OCI-LY3 (cell line): ENCODE data around the gene NT5C3A.
"Not testable (repeated sequence)": the region's sequence is repeated elsewhere in the genome, so short reads cannot be mapped to it uniquely, and the experiment has no call there.

ENCODE experiments used
- EZH2phosphoT487 ChIP-seq: fragments of 200-600 bp; shearing (Covaris generic); IDR thresholded peaks from 2 replicates; pipeline ENCODE4 v1.6.1; 2018; ENCODE audit warnings: antibody characterized with exemption, mixed run types, low read depth
- TF ChIP-seq, protein P1 (sequence below): fragments of 200-600, 300-600 bp; sonication (generic); IDR thresholded peaks from 2 replicates; pipeline ENCODE4 v1.5.1; 2014; ENCODE audit warnings: antibody characterized with exemption, low read length, low read depth

DNA sequence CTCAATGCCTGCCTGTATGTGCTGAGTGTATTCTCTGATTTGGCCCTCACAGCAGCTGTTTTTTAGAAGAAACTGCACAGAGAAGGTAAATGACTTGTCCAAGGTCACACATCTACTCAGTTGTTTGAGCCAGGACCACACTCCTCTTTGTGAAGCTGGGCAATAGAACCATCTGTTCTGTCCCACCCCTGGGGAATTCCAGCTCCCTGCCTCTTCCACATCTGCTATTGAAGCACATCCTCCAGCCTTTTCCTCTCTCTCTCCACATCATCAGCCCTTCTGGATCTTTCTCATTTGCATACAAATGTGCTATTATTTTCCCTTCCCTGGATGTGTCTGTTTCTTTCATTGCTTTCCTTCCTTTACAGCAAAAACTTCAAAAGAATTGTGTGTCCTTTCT lies 59.5 kb downstream of the NT5C3A start:
- not testable (repeated sequence) for TF ChIP-seq EZH2phosphoT487
- TF ChIP-seq, protein P1, sequence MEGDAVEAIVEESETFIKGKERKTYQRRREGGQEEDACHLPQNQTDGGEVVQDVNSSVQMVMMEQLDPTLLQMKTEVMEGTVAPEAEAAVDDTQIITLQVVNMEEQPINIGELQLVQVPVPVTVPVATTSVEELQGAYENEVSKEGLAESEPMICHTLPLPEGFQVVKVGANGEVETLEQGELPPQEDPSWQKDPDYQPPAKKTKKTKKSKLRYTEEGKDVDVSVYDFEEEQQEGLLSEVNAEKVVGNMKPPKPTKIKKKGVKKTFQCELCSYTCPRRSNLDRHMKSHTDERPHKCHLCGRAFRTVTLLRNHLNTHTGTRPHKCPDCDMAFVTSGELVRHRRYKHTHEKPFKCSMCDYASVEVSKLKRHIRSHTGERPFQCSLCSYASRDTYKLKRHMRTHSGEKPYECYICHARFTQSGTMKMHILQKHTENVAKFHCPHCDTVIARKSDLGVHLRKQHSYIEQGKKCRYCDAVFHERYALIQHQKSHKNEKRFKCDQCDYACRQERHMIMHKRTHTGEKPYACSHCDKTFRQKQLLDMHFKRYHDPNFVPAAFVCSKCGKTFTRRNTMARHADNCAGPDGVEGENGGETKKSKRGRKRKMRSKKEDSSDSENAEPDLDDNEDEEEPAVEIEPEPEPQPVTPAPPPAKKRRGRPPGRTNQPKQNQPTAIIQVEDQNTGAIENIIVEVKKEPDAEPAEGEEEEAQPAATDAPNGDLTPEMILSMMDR: not testable (repeated sequence)
